Activated CD8-positive, alpha-beta memory T cell treated with anti-CD3 and anti-CD28 coated beads, Interleukin-2, amount 50 U/mL, for 24 hours (primary cell): ENCODE data around the gene SLC35F4.
"Not testable (repeated sequence)": the region's sequence is repeated elsewhere in the genome, so short reads cannot be mapped to it uniquely, and the experiment has no call there.

Source experiments
- DNase-seq: peaks from one replicate; pipeline ENCODE4 v3.0.0-alpha.2; 2020; ENCODE audit errors: extremely low read depth

The SLC35F4 gene

DNA sequence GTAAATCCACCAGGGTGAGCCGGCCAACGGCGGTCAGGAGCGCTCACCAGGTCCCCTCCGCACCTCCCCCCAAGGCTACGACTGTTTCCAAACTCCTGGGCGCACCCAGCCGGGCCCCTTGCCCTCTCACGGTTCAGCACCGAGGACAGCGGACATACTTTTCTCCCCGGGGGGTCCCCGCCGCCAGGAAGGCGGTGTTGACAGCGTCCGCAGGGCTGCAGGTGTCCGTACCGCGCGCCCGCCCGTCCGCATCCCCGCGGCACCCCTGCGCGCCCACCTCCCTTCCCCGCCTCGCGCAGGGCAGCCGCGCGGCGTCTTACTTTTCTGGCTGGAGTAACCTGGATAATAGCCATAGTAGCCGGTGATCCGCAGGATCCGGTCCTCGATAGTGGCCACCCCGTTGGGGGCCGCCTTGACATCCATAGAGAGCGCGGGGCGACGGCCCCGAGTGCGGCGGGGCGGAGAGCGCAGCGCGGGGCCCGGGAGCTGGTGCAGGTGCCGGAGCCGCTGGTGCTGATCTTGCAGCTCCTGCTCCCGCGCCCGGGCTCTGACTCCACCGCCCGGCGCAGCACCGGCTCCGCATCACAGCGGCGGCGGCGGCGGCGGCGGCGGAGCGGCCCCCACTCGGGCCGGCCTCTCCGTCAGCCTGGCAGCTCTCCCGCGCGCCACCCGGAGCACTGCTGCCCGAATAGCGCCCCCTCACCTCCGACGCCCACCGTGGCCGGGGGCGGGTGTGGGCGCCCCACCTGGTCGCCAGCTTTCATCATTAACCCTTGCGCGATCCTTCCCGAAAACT, at the start of gene SLC35F4:
Gene SLC35F4 (minus strand): TSS at position 690 of the 796 bp plus-strand sequence.
- DNase-seq = no peak

DNA sequence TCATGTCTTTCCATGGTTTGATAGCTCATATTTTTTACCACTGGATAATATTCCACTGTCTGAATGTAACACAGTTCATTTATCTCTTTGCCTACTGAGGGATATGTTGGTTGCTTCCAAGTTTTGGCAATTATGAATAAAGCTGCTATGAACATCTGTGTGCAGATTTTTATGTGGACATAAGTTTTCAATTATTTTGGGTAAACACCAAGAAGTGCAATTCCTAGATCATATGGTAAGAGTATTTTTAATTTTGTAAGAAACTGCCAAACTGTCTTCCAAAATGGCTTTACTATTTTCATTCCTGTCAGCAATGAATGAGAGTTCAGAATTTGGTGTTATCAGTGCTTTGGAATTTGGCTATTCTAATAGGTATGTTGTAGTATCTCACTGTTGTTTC, 43.7 kb upstream of the SLC35F4 start:
- no peak for DNase-seq

DNA sequence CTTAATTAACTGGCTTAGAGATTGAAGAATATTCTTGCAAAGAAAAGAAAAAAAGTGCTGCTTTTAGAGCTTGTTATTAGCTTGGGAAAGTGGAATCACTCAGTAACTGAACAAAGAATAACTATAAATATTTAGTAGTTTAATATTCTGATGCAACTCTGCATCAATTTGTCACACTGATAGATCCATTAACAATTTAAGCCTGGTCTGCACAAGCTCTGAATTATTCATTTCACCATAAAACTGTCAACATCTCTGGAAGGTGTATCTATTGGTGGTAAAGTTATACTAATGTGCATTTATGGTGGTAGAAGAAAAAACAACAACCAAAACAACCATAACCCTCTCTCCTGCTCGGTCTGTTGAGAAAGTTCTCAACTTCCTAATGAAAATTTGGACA, 38.1 kb upstream of the SLC35F4 start:
- DNase-seq = no peak

DNA sequence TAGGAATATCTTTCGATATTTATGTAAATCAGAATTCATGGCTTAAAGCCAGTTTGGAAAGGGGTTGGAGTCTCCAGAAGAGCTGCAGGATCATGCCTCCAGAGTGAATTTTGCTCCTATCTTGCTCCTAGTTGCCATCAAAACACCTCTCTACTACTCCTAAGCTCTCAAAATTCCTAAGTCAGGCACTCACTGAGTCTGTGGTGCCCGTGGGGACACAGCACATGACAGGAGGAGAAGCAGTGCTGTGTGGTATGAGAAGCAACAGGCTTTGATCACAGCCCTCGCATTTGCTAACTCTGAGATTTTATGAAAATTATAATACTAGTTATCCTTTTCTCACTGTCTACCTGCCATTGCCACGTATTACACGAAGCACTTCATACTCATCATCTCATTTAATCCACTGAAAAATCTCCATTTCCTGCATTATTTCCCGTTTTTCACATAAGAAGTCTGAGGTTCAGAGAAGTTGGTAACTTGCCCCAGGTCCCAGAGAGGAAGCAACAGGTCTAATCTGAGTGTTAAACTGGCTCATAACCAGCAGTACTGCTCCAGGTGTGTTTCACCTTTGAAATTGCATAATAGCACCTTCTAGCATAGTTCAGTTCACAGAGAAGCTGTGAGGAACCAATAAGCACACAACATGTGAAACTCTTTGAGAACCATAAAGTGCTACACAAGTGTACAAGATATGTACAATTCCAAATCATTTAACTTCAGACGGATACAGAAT, 33.1 kb upstream of the SLC35F4 start:
- DNase-seq = no peak

DNA sequence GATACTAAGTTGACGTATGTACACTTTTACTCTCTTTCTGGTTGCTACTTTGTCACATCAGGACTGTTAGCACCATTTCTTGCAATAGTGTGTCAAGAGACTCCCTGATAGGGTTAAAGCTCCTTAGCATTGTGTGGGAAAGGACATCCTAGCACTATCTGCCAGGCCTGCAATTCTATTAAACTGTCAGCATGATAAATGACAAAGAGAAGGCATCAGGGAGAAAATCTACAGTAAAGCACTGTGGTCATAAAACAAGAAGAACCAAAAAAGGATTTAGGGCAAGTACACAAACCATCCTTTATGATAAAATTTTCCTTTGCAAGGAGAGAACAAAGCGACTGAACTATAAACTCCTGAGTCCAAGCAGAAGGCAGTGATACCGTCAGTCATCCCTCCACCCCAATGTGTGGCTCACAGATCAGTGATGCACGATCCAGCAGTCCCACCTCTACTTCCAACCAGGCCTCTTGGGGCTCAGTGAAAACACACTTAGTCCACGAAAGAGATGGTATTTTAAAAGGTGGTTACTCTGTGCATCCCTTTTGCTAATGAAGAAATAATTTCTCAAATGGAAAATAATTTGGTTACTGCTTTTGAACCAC, 31.4 kb upstream of the SLC35F4 start:
- DNase-seq = no peak

DNA sequence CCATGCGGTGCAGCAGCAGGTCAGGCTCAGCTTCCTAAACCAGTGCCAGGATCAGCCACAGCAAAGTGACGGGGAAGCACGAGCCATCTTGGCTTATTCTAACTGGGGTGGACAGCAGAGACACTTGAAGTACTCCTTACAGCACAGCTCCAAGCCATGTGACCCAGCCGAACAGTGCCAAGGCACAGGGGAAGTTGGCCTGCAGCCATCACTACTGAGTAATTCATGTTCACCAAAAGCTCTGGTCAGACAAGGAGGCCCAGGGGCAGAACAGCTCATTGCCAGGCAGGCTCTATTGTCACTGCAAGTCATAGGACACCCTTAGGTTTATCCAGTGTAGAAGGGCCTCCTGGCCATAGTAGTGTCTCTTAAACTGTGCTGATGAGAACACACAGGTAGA, 23.4 kb upstream of the SLC35F4 start:
- no peak for DNase-seq

DNA sequence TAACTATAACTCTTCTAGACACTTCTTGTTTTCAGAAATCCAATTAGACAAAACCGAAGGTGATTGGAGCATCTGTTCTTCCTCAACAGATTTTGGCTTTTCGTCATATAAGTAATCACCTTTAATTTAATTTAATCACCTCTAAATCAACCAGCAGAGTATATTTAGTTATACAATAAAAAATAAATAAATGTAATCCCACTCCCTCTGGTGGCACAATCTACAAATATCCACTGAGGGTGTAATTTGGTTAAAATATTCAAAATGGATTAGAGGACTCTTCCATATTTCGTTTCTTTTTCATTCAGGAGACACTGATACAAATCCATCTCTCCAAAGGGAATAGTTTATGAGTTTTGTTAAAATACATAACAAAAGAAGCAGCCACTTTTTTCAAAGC, 18.3 kb upstream of the SLC35F4 start:
- no peak for DNase-seq

DNA sequence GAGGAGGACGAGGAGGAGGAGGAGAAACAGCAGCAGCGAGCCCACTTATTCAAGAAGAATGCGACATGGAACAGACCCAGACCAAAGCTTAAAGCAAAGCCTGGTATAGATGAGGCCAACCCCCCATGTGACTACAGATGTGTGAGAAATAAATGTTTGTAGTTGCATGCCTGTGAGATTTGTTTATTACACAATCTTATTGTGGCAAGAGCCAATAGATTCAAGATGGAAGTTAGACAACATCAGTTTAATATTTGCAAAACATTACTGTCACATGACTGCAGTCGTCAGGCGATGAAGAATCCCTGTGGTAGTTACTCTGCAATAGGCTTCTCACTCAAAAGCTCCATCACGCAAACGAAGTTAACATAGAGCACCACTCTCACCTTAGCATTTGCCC, 17.2 kb upstream of the SLC35F4 start:
- no peak for DNase-seq

DNA sequence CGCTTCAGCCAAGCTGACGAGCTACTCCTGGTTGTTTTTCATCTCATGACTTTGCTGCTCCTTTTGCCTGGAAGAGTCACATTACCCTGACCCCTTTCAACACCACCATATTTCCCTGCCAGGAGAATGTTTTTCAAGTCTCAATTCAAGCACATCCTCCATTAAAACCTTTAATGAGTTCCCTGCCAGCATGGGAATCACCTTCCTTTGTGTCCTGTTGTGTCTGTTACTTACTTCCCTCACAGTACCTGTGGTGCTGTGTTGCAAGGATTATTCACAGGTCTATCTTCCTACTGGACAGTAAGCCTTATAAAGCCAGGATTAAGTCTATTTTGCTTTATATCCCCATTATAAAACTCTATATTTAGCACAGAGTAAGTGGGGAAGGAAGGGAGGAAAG, 13.6 kb upstream of the SLC35F4 start:
- no peak for DNase-seq

DNA sequence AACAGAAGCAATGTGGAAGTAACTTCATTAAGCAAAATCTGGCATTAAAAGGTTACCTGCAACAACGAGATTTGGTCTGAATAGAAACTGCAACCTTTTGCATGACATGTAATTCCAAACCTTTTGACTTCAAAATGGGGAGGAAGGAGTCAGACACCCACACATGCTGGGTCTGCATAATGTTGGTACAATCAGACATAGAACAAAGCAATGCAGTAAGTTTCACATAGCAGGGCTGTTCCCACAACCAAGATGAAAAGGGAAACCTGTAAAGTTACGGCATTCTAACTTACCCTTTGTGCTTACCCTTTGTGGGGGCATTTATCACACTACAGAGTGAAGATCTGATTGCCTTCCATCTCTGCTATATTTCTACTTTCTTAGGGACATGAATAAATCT, 10.1 kb upstream of the SLC35F4 start:
- no peak for DNase-seq

DNA sequence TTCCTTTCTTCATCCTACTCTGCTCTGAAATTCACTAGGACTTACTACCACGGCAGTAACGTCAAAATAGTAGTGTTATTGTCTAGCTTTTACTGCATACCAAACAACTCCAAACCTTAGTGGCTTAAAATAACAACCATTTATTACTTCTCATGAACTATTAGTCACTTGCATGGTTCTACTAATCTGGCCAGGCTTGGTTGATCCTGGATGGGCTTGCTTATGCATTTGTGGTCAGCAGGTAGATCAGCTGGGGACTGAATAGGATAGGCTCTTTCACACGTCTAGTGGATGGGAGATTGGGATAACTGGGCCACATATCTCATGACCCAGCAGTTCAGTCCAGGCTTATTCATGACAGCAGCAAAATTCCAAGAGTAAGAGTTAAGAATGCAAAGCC, 9.4 kb upstream of the SLC35F4 start:
- no peak for DNase-seq

DNA sequence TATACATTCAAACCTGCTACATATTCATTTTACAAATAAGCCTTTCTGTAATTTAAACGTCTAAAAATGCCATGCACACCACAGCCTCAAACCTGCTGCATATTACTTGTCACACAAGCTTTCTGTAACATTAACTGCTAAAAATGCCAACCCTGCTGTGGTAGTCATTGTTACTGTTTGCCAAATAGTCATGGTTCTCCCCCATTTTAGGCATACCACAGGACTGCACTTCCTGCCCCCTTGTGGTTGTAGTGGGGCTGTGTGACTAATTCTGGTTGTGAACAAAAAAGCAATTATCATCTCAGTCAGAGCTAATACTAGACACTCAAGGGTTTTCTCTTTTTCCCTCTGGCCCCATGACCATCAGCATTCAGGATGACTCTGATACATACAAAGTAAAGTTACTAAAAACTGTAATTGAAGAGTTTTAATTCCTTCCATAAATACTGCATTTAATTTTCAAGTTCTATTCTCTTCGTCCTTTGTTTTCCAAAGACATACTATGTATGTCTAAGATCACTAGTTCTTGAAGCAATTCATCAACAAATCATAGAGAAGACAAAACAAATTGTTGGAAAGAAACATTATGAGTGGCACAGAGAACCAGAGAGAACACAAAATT, 5.7 kb upstream of the SLC35F4 start:
- DNase-seq = no peak

DNA sequence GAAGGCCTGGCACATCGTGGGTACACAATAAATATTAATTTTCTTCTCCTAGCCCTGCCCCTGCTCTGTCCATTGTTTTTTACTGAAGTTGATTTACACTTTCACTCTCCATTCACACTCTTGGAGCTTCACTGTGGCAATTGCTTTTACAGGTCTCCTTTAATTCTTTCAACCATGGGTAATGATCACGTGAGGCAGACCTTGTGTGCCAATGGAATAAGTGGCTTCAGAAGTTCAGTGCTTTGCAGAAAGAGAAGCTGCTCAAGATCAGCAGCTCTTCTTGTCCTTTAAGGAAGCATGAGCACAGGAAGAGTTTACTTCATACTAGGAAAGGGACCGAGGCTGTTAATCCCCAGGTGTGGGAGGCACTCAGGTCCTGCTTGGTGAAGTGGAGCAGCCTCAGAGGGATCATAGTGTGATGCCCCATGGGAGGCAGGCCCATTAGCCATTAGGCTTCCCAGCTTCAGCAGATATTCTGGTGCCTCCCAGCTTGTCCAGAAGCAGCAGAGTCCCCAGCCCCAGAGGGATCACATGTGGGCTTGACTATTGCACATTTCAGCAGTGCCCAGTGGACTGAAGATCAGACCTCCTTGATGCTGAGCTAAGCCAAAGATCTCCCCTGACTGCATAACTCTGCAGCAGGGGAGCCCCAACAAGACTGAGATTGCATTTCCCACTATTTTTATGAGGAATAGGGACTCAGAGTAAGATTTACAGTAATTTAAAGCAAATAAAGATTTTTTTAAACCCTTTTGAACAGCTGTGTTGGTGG, 5.0 kb upstream of the SLC35F4 start:
- no peak for DNase-seq

DNA sequence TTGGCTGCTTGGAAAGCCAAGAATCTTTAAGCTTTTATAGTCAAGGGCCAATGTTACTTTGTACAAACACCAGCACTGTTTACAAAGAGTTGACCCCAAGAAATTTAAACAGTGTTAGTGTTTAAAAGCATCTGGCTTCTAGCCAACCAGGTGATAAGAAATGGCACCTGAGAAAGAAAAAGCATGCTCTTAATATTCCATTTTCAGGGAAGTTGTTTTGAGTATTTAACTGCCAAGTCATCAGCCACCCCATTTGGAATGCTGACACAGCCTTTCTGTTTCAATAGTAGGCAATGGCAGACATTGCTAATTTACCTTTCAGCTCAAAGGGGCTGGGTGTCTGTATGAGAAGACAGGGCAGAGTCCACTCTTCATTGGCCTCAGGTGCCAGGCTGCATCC, 3.7 kb upstream of the SLC35F4 start:
- DNase-seq = no peak

DNA sequence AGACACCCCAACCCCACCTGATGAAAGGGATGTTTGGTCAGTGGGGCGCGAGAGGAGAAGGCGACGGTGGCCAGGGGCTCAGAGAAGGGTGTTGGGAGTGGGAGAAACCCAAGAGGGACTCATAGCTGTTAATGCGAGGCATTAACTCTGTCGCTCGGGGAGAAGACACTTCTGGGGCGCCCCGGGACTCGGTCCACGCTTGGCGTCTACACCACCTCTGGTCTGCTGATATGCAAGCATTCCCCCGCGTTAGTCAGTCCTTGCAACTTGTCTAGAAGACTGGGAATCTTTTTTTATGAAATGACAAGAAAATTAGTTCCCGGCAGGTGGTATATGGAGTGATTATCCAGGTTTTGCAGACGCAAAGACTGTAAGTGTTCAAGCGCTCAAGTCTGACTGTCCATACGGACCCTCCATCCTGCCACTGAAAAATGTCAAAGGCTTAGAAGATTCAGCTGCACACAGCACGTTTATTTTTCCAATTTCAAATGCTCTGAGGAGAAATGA, 360 bp upstream of the SLC35F4 start:
- no peak for DNase-seq

DNA sequence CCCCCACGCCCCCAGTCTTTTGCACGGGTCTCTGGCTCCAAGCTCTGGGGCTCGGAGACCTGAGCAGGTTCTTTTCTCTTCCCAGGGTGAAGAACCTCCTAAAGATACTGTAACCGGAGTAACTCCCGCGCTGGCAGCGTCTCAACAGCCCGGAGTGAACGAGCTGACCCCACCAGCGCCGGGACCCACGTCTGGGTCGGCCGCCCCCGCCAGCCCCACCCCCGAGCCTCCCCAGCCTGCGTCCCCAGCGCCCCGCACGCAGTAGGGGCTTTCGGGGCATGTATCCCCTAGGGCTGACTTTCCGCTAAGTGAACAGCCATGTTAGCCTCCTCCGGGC, 858 bp downstream of the SLC35F4 start:
- DNase-seq = no peak

DNA sequence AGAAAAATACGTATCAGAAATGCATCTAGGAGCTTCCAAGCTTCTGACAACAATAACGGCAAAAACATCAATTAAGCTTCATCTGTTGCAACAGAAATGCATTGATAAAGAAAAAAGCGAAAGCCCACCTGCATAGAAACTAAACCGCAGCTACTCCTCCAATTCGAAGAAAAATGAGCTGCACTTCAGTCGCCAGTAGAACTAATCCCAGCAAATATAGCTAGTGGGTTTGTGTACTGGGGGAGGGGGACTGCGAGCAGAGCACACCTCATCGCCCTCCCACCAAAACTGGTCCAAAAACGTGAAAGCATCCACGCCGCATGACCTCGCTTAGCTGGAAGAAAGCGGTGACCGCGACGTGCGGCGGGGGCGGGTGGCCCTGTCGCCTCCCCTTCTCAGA, 1.2 kb downstream of the SLC35F4 start:
- no peak for DNase-seq

DNA sequence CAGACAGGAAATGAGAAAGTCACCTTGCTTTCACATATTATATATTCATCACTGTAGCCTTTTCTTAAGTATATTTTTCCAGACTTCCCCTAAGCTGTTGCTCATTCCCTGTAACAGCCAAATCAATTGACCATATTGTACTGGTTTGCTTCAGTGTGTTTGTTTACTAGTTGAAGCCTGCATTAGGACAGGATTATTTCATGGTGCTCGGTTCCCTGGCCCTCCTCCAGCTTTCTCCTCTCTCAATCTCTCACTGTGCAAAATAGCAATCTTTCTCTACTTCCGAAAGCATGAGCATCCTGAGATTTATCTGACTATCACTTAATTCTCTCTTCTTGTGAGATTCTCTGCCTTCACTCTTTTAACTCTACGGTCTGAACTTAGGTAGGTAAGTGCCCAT, 2.4 kb downstream of the SLC35F4 start:
- no peak for DNase-seq

DNA sequence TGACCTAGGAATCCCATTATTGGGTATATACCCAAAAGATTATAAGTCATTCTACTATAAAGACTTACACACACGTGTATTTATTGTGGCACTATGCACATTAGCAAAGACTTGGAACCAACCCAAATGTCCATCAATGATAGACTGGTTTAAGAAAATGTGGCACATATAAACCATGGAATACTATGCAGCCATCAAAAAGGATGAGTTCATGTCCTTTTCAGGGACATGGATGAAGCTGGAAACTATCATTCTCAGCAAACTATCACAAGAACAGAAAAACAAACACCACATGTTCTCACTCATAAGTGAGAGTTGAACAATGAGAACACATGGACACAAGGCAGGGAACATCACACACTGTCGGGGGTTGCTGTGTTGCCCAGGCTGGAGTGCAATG, 10.2 kb downstream of the SLC35F4 start:
- DNase-seq = not testable (repeated sequence)

DNA sequence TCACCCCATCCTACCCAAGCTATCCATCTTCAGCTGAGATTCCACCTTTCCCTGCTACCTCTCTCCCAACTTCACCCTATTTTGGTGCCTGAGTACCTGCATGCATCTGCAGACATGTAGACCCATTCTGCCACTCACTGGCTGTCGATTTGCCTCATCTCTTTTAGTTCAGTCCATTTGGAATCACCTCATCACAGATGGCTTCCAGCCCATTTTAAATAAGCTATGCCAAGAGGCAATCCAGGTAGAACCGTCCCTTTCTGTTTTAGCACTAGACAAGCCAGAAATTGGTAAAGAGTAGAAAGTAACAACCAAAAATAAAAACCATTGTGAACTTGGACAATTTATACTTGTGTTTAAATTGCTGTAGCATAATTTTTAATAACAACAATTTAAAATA, 11.3 kb downstream of the SLC35F4 start:
- no peak for DNase-seq

DNA sequence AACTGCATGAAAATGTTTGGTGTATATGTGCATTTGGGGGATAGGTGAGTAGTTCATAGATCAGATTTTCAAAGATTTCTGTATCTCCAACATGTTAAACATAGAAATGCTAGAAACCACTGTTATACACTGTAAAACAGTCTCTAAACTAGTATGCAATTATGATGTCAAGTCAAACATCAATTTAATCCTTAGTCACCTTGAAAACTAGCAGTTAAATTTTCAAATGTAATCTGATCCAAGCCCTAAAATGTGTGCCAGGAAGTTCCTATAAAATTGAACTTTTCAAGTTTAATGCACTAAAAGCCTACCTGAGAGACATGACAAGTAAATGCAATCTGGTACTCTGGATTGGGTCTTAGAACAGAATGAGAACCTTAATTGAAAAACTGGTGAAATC, 14.5 kb downstream of the SLC35F4 start:
- DNase-seq = no peak

DNA sequence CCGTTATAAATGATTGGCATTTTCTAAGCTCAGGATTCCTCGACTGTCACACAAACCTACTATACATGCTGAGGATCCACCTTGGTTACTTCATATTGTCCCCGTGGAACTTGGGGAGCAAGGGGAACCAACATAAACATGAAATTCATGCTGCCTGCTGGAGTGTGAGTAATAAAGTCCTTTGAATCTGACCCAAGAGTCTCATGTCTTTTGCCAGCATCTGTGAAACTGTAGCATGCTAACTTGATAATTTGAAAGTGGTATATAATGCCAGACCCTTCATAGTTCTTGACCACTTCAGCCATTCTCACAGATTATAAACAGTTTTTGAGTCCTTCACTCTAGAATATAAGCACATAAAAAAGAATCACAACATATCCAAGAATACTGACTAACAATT, 17.1 kb downstream of the SLC35F4 start:
- DNase-seq = no peak
